ENCODE data around the gene GAP43.

GAP43 gene

GRCh38 chr3:115663414-115663813, 40.1 kb downstream of the GAP43 start:
- DNase-seq: no peak

- no peak for DNase-seq
Measured at GRCh38 chr3:115666081-115666480, 42.8 kb downstream of the GAP43 start.

GRCh38 chr3:115666920-115667737, 43.8 kb downstream of the GAP43 start:
- no peak for DNase-seq

DNA sequence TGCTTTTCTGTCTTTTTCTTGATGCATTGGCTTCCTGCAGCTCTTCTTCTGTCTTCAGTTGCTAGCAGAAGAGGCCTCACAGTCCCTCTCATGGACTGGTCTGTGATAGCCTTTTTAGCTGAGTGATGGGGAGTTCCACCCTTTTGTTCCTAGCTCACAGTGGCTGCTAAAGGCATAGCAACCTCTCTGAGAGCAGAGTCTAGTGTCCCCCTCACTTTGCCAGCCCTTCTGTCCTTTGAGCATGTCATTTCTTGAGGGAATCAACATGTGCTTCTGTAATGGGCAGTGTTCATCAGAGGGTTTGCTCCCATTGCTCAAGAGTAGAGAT, 44.4 kb downstream of the GAP43 start:
- DNase-seq: no peak

DNA sequence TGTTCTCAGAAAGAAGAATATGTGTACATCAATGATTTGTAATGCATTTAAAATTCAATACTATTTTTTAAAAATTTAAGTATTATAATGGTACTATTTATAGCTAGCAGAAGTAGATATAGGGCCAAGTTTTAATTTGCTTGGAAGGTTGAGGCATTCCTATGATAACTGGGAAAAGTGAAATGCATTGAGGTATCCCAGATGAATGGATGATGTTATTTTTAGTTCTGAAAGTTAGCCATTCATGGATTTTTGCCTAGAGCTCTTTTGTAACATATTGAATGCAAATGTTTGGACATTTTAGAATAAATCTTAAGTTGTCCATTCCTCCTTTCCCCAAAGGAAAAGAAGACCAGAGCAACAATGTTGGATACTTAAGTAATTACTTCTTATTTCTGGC, 47.6 kb downstream of the GAP43 start:
- DNase-seq: no peak

GRCh38 chr3:115671761-115672455, 48.6 kb downstream of the GAP43 start:
- DNase-seq: no peak

- no peak for DNase-seq
Measured at GRCh38 chr3:115673881-115674280, 50.6 kb downstream of the GAP43 start.

DNA sequence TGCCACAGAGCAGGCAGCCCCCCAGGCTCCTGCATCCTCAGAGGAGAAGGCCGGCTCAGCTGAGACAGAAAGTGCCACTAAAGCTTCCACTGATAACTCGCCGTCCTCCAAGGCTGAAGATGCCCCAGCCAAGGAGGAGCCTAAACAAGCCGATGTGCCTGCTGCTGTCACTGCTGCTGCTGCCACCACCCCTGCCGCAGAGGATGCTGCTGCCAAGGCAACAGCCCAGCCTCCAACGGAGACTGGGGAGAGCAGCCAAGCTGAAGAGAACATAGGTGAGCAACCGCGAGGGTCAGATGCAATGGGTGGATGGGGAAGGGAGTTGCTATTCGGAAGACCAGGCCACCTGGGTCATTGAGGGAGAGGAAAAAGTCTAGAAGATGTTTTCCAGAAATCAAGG, 53.0 kb downstream of the GAP43 start:
- DNase-seq: no peak

- DNase-seq: peak; percentile 47
Measured at GRCh38 chr3:115680803-115681345, 57.6 kb downstream of the GAP43 start.

GRCh38 chr3:115681736-115682135, 58.4 kb downstream of the GAP43 start:
- no peak for DNase-seq

DNA sequence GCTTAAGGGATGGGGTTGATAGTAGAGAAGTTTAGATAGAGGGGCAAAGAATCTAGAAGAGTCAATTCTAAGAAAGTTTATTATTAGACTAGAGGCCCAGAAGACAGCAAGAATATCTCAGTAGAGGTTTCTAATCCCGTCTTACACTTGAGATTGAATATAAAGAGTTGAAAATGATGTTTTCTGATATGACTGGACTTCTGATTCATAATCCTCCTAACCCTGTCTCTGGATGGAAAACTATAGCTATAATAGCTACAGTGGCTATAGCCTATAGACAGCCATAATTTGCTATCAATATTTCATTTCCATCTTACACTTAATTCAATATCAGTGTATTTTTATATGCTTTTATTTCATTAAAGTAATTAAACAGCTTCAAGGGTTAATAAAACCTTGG, 60.0 kb downstream of the GAP43 start:
- no peak for DNase-seq

DNA sequence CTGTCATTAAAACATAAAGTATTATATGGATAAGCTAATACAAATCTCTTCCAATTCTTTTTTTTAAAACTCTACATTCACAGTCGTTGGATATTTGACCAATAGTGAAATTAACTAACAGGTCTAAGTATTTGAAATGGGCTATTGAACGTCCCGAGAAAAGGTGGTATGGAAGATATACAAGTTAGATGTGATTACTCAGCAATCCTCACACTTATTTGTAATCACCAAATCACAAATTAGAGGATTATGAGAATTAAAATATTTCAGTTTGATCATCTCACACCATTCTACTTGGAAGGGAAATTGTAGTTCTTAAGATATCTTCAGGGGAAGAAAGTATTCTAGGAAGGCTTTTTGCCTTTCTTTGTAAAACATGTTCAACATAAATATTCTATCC, 60.5 kb downstream of the GAP43 start:
- no peak for DNase-seq

DNA sequence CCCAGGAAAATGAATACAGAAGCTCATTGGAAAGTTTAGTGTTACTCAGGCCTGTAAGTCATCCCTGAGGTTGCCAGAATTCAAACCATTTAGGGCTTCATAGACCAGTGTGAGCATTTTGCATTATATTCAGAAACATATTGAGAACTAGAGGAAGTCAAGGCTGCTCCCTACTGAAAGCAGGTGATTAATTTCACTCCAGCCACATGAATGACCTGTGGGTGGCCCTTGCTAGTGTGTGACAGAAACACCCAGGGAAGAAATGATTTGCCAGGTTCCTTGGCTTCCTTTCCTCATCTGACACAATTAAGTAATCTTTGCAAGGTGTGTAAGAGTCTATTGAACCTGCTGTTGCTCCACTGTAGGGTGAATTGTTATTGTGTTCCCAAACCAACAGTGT, 61.8 kb downstream of the GAP43 start:
- DNase-seq: no peak

- no peak for DNase-seq
Measured at GRCh38 chr3:115687721-115688120, 64.4 kb downstream of the GAP43 start.

- no peak for DNase-seq
Measured at GRCh38 chr3:115688418-115688817, 65.1 kb downstream of the GAP43 start.

- DNase-seq: no peak
Measured at GRCh38 chr3:115689928-115690327, 66.6 kb downstream of the GAP43 start.

GRCh38 chr3:115691964-115692363, 68.7 kb downstream of the GAP43 start:
- DNase-seq: no peak

- DNase-seq: peak; percentile 85
Measured at GRCh38 chr3:115692887-115693524, 69.7 kb downstream of the GAP43 start.

- no peak for DNase-seq
Measured at GRCh38 chr3:115693868-115694267, 70.6 kb downstream of the GAP43 start.

GRCh38 chr3:115695090-115695489, 71.8 kb downstream of the GAP43 start:
- no peak for DNase-seq

- DNase-seq: no peak
Measured at GRCh38 chr3:115697263-115698053, 74.1 kb downstream of the GAP43 start.

- DNase-seq: no peak
Measured at GRCh38 chr3:115698851-115699591, 75.7 kb downstream of the GAP43 start.
